ENCODE data around the gene PLXNB2.
"Not testable (repeated sequence)": the region's sequence is repeated elsewhere in the genome, so short reads cannot be mapped to it uniquely, and the experiment has no call there.

Gene PLXNB2

DNA sequence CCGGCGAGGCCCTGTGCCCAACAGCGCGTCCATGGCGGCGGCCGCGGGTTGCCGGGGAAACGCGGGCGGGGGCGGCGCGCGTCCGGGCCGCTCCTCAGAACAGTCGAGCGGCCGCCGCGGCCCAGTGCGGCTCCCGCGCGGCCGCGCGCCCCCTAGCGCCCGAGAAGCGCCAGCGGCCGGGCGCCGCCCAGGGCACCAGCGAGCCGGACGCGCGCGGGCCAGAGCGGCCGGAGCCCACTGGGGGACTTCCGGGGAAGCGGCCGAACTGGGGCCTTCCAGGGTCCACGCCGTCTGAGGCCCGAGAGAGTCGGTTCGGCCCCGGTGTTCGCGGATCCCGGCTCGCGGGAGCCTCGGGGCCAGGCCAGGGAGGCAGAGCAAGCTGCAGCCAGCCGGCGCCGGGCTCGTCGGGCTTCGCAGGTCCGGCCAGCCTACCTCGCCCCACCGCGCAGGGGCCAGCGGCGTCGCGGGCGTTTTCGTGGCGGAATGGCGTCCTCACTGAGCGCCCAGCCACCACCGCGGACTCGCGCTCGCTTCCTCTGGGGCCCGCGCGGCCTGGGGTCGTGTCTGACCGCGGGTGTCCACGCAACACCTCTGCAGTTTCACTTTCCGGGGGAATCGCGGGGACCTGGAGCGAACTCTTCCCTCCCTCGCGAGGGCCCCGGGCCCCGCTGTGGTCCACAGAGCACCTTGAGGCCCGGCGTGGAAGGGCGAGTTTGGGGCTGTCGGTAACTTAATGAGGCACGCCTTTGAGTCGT is 19.7 kb upstream of the PLXNB2 start, which contains the start of gene DENND6B:
Gene DENND6B (minus strand): TSS at position 57 of the 755 bp plus-strand sequence. CDS start 24 bp downstream, at position 33.
- Mint-ChIP-seq H3K36me3 (ENCODE audit: low read depth) (no peaks in the 10 kb centered on the region), H3K4me1 (peaks cover 7% of the 10 kb centered on the region), H3K9me3 (no peaks in the 10 kb centered on the region), H3K27me3 (ENCODE audit: low read depth) (peaks cover 5% of the 10 kb centered on the region), H3K4me3 (peak within 1 kb of the TSS; percentile 90 to 96 (median 91)), H3K27ac (peak within 1 kb of the TSS; percentile 40 to 92 (median 79))
- TF ChIP-seq CTCF (IDR thresholded peaks at IDR 0.05; ENCODE audit: unreplicated experiment in 3 of 3), result peak; percentile 31 to 50 (median 34)

DNA sequence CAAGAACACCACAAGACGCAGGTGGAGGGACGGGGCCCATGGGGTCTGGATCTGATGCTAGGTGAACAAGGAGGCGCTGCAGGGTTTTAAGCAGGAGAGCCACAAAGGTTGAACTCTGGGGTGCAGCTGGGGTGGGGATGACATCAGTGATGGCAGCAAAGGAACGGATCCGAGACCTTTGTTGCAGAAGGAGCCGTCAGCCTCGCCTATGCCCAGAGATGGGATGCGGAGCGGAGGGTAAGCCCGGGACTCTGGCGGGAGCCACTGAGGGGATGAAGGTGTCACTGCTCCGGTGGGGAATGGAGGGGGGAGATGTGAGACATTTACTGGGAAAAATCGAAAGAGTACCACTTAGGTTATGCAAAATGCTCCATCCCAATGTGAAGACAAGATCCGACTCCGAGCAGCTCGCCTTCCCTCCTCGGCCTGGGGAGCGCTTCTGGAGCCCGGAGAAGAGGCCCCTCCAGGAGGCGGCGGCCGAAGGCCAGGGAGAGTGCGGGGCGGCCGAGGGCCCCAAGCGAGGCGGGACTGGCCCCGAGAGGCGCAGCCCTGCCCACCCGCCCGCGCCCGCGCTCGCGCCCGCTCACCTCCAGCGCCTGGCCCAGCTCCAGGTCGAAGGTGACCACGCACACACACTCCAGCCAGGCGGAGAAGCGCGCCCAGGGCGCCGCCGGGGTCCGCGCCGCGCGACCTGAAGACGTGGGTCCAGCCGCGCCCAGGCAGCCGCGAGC is 18.9 kb upstream of the PLXNB2 start:
- peak overlapping the region; percentile 40 to 92 (median 56) for H3K27ac Mint-ChIP-seq
- no peak for TF ChIP-seq CTCF (IDR thresholded peaks at IDR 0.05; ENCODE audit: unreplicated experiment in 3 of 3)
- no peaks in the 10 kb centered on the region for H3K9me3 Mint-ChIP-seq
- H3K4me3 Mint-ChIP-seq, result peak overlapping the region; percentile 90 to 96 (median 91)
- peaks cover 7% of the 10 kb centered on the region for H3K4me1 Mint-ChIP-seq
- H3K36me3 Mint-ChIP-seq (ENCODE audit: low read depth), result no peaks in the 10 kb centered on the region
- H3K27me3 Mint-ChIP-seq (ENCODE audit: low read depth), result peaks cover 5% of the 10 kb centered on the region

DNA sequence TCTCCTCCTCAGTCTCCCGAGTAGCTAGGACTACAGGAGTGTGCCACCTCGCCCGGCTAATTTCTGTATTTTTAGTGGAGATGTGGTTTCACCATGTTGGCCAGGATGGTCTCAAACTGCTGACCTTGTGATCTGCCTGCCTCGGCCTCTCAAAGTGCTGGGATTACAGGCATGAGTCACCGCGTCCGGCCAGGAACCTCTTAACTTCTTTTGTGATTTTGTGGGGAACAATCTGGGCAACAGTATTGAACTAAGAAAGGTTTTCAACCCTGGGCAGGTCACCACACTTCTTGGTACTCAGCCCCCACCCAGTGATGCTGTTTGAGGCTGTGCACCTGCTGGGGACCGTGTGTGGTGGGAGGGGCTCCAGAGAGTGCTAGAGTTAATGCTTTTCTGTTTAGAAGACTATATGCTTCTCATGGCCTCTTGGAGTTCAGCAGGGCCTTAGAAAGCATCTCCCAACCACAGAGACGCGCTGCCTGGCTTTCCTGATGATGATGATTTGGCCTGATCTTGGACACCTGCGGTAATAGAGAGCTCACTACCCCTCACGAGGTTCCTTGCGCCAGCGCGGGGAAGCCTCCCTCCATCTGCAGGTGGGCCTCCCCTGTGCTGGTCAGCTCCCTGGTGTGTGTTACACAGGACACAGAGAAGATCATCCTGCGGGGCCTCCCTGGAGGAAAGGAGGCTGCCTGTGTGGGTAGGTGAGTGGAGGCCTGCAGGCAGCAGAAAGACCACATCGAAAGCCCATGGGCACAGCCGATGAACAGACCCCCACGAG is 18.2 kb upstream of the PLXNB2 start:
- peaks cover 7% of the 10 kb centered on the region for H3K4me1 Mint-ChIP-seq
- no peaks in the 10 kb centered on the region for H3K9me3 Mint-ChIP-seq
- peaks cover 5% of the 10 kb centered on the region for H3K27me3 Mint-ChIP-seq (ENCODE audit: low read depth)
- TF ChIP-seq CTCF (IDR thresholded peaks at IDR 0.05; ENCODE audit: unreplicated experiment in 3 of 3), result no peak
- peak overlapping the region; percentile 90 to 96 (median 91) for H3K4me3 Mint-ChIP-seq
- peak overlapping the region; percentile 26 to 92 (median 40) for H3K27ac Mint-ChIP-seq
- no peaks in the 10 kb centered on the region for H3K36me3 Mint-ChIP-seq (ENCODE audit: low read depth)

- no peaks in the 10 kb centered on the region for H3K36me3 Mint-ChIP-seq (ENCODE audit: low read depth)
- TF ChIP-seq CTCF (IDR thresholded peaks at IDR 0.05; ENCODE audit: unreplicated experiment in 3 of 3), result no peak
- H3K9me3 Mint-ChIP-seq, result no peaks in the 10 kb centered on the region
- no peak overlapping the region for H3K4me3 Mint-ChIP-seq
- peaks cover 5% of the 10 kb centered on the region for H3K27me3 Mint-ChIP-seq (ENCODE audit: low read depth)
- peaks cover 7% of the 10 kb centered on the region for H3K4me1 Mint-ChIP-seq
- H3K27ac Mint-ChIP-seq, result no peak overlapping the region
These were observed 16.5 kb upstream of the PLXNB2 start for GRCh38 chr22:50323900-50324299.

DNA sequence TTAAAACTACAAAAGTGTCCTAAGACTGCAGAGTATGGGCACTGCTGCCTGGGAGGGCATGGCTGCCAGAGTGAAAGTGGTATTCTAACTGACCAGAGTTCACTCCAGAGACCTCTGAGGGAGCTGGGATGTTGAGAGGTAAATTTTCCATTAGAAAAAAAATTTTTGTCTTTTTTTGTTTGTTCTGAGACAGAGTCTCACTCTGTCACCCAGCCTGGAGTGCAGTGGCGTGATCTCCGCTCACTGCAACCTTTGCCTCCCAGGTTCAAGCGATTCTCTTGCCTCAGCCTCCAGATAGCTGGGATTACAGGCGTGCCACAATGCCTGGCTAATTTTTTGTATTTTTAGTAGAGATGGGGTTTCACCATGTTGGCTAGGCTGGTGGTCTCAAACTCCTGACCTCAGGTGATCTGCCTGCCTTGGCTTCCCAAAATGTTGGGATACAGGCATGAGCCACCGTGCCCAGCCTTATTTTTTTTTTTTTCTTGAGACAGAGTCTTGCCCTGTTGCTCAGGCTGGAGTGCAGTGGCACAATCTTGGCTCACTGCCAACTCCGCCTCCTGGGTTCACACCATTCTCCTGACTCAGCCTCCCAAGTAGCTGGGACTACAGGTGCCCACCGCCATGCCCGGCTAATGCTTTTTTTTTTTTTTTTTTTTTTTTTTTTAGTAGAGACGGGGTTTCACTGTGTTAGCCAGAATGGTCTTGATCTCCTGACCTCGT is 15.1 kb upstream of the PLXNB2 start:
- H3K4me3 Mint-ChIP-seq; H3K27me3 Mint-ChIP-seq (ENCODE audit: low read depth); H3K36me3 Mint-ChIP-seq (ENCODE audit: low read depth); H3K9me3 Mint-ChIP-seq; H3K27ac Mint-ChIP-seq; H3K4me1 Mint-ChIP-seq: not testable (repeated sequence)

Data from nephron (organoid).